GM19438 (cell line): ENCODE results near the gene WWOX.

Source experiments
- ATAC-seq: cut with Tn5 transposase; IDR thresholded peaks from one replicate; pipeline ENCODE4 v1.9.1; 2021; ENCODE audit warnings: low read depth; ENCODE audit not compliant: unreplicated experiment

WWOX gene

DNA sequence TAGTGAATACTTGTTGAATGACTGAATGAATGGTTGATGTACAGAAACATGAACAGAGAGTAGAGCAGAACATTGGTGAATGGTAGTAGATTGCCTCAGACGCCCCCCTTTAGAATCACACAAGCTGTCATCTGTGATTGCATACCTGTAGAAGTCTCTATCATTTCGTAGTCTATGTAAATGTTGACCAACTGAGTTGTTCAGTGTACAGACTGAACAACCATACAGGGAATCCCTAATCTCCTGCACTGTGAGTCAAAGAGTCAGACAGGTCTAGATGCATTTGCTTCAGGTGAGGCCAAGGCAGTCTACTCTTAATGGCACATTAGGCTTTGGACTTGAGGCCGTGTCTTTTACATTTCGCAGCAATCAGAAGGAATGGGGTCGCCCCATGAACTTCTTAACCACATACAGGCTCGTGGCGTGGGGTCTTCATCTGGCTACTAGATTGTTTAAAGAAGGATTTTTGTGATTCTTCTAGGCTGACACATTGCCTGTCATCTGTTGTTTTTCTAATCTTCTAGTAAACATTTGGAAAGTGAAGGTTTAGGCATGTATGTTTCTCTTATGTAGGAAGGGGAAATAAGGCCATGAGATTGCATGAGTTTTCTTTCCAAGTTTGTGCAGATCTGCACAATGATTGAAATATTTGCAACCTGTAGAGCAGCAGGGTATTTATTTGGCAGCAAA is 157.4 kb downstream of the WWOX start:
- ATAC-seq = no peak

DNA sequence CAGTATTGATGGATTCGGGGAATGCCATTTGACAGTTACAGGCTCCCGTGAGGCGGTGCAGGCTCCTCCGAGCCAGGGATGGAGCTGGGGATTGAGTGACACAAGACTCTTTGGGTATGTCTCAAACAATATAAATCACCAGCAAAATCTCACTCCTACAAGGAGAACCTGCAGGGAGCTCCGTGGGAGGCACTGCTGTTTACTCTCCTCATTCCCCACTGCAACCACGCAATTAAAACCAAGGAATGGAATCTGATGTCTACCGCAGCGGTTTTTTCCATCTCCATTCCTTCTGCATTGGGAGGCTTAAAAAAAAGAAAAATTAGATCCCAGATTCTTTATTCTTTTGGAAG is 157.9 kb downstream of the WWOX start:
- no peak for ATAC-seq

DNA sequence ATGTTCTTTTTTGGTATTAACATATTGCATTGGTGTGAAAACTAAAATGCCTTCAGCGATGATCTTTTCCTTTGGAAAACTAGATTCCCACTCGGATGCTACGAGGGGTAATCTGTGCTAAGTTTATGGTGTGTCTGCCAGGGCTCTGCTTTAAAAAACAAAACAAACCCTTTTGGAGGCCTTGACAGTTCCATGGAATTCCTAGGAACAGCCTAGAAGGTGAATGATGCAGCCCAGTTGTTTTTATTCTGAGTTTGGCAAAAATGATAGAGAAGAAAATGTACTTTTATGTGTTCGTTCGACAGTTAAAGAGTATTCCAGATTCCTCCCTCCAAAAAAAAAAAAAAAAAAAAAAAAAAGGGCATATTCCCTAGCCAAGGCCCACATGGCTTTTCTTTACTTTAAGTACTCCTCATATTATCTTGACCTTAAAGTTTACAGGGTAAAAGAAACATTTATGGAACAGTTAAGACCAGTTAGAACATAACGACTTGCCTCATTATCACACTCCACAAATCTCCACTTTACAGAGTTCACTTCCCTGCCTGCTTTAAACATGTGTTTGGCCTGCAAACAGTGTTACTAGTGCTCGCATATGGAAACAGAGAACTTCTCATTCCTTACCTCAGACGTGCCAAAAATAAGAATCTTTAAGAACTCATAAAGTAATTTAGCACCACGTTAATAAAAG is 159.1 kb downstream of the WWOX start:
- no peak for ATAC-seq

DNA sequence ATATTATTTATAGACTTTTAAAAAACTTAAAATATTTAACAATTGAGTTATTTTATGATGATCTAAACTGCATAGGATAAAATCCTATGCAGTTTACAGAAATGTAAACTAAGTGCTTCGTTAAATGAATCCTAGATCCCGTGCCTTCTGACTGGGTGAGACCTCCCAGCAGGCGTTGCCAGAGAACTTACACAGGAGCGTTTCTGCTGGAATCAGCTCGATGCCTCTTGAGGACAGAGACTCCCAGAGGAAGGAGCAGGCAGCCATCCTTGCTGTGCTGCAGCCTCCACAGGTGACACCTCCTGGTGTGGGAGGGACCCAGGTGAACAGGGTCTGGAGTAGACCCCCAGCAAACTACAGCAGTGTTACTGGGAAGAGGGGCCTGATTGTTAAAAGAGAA is 160.4 kb downstream of the WWOX start:
- ATAC-seq = no peak

DNA sequence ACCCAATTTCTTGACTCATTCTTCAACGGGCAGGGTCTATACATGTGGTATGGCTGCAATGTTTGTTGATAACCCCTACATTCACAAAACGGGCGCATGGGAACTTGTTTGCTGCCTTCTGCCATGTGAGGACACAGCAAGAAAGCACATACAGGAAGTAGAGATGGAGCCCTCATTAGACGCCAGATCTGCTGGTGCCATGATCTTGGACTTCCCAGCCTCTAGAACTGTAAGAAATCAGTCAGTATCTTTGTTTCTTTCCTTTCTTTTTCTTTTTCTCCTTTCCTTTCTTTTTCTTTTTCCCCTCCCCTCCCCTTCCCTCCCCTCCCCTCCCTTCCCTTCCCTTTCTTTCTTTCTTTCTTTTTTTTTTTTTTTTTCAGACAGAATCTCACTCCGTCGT is 165.2 kb downstream of the WWOX start:
- no peak for ATAC-seq

DNA sequence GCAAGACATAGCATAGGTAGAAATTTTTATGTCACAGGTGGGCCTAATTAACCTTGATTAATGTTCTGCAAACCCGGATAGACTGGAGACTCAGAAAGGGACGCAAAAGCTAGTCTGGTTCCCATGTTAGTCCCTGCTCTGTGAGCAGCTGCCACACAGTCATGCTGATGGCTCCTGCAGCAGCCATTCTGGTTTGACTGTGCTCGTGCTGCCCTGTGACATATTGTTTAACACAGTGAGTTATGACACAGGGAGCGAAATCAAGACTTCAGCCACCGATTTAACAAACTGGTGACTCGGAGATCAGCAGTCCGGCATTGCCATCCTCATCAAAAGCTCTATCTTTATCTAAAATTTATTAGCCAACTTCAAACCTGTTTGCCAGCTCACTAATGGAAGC is 169.8 kb downstream of the WWOX start:
- no peak for ATAC-seq

DNA sequence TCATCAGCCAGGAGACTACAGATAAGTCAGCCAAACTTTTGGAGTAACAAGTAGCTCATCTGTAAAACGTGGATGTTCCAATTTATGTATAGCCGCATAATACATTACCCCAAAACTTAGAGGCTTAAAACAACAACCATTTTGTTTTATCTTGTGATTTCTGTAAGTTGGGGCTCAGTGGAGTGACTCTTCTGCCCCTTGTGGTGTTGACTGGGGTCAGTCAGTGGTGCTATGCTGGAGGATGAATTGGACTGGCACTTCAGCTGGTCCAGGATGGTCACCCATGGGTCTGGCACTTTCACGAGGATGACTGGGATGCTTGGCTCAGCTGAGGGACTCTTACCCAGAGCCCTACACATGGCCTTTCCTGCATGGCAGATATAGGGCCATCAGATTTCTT is 172.5 kb downstream of the WWOX start:
- ATAC-seq = no peak

DNA sequence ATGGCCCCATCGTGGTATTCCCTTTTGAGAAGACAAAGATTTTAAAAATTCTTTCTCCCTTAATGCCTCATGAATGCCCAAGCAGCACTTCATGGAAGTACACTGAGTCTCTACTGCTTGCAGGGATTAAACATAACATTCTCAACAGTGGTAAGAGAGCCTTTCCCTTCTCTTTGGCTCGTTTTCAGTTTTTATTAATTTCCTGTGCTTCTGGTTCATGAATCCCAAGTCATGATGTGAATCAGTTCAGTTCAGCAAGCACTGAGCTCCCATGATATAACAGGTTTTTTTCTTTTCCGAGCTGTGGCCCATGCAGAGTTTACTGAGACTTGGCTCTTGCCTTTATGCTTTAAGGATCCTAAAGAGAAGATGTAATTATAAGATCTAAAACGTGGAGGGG is 175.3 kb downstream of the WWOX start:
- ATAC-seq = no peak

DNA sequence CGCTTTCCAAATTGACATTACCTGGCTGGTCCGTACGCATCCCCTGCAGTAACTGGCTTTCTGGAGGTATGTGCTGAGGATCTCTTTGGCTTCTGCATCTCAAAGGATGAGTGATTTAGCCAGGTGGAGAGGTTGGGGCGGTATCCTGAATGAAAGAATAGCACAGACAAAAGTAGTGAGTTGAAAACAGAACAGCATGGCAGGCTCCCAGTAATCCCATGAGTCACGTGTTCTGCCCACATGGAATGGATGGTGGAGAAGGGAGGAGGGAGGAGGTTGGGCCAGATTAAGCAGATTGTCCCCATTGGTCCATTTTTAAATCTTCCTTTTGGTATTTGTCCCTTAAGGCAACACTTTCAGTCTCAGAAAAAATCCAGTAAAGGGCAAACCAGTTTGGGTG is 176.0 kb downstream of the WWOX start:
- no peak for ATAC-seq

DNA sequence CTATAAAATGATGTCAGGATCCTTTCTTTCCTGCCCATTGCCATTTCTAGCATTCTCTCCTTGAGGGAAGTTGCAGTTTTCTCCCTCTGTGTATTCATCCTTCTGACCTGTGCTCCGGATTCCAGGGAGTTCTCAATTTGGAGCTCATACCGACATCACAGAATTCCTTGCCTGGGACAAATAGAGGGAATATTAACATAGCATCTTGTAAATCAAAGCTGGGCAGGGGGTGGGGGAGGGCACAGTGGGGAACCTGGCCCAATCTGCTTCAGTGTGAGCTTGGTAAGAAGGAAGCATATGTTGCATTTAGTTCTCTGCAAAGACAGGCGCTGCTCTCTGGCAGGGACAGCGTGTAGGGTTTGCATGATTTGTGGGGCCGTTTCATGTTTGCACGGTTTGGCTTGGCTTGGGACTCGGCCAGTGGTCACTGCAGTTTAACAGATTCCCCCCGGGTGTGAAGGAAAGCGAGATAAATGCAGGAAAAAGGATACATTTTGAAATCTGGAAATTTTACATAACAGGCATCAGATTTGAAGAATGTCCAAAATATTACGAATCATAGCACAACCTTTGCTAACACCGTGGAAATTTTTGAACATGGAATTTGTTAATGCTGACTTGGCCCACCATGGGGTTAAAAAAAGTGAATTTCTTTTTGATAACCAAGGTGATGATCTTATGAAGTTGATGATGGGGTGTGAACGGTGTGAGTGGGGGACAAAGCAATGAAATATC is 178.0 kb downstream of the WWOX start:
- no peak for ATAC-seq

DNA sequence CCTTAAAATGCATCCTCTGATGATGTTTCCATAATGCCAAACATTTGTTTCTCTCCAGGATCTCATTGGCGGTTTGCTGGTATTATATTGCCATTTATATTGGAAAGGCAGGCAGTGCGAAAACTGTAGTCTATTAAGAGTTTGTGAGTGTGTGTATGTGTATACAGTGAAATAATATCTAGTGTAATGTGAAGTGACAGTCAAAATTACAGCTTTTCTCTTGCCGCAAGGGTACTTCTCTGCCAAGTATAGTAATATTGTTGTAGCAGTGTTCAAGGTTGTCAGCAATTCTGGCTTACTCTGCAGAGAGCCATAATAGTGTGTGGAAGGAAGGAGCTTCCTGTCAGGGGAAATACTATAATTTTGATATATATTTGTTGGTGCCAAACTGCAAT is 178.6 kb downstream of the WWOX start:
- no peak for ATAC-seq

DNA sequence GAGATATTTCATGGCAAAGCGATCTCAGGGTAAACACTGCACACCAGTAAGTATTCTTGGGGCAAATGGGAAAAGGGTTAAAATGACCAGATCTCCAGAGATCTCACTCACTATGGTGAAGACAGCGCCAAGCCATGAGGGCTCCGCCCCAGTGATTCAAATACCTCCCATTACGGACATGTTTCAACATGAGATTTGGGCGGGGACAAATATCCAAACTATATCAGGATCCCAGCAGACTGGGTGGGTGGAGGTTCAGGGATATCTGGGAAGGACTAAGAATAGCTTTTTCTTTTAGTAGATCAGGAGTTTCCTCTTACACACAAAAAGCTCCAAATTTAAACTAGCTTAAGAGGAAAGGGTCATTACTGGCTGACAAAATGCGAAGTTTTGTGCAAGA is 181.7 kb downstream of the WWOX start:
- no peak for ATAC-seq

DNA sequence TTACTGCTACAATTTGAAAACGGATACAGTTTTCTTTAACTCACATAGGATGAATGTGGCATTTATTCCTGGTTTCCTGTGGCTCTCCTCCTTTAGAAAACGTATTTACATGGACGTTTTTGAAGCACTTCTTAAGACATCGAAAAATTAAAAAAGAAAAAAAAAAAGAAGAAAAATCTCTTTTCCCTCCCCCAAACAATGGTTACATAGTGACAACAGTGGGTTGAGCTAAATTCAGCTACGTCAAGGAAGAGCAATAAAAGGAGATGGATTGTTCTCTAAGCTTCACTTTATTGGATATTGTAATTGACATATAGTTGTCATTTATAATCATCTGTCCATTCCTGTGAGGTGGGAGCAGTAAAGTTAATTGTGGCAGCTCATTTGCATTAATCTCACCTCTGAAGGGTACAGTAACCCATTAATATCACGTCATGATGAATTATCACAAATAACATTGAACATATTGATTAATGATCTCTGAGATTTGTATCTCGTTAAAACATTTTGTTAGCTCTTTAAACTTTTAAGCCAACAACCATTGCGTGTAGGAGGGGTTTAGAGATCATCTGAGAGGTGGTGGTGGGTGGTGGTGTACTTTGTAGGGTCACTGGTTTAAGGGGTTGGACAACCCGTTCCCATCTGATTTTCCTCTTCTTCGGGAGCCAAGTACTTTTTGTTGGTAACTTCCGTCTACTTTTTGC is 184.2 kb downstream of the WWOX start:
- ATAC-seq = no peak

DNA sequence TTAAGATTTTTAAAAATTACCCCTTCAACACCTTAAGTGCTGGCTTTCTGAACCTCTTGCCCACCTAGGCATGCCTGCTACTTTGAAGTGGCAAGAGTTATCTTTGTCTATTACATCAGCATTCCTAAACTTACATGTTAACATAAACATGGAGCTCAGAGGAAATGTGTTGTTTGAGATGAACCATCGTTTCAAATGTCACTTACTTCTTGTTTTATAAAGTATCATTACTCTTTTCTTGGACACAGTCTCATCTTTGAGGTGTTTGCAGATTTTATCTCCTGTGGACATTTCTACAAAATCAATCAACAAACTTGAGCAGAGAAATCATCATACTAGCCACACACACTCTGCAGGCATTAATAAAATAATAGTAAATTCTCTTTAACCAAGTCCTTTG is 184.9 kb downstream of the WWOX start:
- no peak for ATAC-seq

DNA sequence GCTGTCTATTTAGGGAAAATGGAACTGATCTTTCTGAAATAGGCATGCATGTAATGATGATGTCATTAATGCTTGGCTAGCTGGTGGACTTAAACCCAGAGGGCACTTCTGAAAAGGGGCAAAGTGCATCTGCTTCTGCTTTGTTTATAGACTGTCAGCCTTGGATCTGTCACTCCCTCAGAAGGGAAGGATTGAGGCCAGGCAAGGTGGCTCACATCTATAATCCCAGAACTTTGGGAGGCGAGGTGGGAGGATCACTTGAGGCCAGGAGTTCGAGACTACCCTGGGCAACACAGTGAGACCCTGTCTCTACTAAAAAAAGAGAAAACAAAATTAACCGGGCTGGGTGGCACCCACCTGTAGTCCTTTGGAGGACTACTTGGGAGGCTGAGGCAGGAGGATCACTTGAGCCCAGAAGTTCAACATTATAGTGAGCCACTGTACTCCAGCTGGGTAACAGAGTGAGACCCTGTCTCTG is 185.5 kb downstream of the WWOX start:
- ATAC-seq = no peak

DNA sequence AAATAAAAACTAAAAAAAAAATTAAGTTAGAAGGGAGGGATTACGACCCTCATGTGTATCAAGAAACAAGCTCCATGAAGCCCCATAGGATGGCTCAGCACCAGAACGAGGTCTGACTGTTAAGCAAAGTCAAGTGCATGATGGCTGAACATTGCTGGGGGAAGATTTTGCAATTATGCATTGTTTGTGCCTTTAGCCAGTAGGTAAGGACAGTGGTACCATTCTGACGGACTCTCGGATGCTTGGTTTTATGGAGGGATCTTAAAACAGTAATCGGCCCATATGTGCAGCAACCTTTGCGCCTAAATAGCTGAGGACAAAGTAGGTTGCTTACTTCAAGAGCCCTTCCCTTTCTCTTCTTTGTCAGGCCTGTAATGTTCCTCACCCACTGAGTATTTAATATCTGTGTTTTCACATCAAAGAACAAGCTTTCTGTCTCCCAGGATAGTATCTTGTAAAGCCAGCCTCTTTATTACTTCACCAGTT is 186.0 kb downstream of the WWOX start:
- no peak for ATAC-seq

DNA sequence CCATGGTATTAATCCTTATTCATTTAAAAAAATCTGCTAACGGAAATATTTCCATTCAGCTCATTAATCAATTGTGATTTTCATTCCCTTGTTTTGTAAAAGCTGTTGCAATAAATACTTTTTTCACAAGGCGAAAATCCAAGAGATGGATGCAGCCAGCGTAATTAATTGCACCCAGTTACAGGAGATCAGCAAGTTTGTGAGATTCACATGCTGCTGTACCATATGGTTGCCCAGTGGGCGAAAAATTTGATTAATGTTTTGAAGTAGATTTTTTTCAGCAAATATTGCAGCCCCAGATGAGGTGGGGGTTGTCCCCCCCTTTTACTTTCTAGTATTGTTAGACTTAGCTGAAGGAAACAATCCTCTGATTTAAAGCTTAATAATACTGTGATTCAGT is 186.6 kb downstream of the WWOX start:
- ATAC-seq = no peak

DNA sequence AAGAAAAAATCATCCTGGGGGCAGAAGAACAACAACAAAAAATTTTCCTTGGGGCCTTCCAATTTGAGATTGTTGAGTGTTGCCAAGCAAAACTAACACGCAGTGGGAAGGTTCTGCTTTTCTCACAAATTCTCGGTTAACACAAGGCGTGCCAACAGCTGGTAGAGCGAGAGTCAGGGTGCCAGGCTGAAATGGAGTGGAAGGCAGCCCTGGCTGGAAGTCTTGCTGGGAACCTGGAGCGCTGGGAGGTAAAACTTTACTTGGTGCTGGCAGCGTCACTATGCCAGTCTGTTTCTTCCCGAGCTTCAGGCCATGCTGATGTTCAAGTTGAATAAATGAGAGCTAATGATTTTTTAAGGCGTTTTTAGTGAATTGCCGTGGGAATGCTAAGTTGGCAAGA is 189.4 kb downstream of the WWOX start:
- ATAC-seq = no peak

DNA sequence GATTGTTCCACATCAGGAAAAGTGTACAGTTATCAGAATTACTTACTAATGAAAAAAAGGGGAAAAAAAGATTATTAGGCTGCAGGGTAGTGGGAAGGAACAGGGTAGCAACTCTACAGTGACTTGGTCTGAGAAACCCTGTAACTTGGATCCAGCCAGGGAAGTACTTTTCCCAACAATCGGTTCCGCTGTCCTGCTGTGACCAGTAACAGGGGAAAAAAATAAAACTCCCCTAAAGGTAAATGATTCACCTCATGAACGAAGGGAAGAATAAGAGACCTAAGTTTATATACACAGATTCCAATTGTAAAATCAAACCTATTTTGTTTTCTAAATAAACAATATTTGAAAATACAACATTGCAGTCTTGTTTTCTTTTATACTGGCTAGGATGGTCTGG is 189.9 kb downstream of the WWOX start:
- no peak for ATAC-seq

DNA sequence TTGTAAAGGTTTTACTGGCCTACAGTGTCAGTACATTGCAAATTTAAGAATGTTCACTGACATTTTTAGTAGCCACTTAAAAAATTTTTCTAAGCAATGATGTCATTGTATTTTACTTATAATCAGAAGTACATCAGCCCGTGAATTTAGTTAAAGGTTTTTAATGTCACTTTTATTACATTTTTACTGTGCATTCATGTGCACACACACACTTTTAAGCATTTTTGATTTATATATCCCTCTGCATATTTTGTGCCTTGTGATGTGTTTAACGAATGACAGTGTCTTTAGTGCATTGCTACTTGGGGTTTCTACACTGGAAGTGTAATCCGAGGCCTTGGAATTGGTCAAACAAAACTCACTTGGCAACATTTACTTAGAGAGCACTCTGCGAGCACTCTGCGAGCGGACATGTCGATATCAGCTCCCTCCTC is 190.4 kb downstream of the WWOX start:
- ATAC-seq = no peak

DNA sequence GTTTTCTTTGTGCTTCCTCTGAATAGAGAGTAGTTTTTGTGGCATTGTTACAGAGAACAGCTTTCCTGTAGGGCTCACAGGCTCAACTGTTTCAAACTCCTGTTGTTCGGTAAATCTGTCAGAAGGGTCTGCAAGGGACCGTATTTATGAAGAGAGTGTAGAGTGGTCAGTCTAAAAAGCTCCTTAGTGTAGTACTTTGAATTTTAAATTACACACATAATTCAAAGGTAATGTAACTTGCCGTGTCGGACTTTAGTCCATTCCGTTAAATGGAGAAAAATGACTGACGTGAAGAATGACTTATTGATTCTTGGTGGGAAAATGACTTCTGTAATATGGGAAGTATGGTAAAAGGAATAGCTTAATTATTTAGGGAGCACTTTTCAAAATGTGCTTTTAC is 190.9 kb downstream of the WWOX start:
- no peak for ATAC-seq
